ENCODE data around the gene USP20. TPM values are rescaled to one million over a fixed set of nuclear protein-coding genes. Genes with fewer than 3 reads are reported as not detected.

Gene USP20
- total RNA-seq, 1 donor from 2014 or later, result 11.8 TPM

DNA sequence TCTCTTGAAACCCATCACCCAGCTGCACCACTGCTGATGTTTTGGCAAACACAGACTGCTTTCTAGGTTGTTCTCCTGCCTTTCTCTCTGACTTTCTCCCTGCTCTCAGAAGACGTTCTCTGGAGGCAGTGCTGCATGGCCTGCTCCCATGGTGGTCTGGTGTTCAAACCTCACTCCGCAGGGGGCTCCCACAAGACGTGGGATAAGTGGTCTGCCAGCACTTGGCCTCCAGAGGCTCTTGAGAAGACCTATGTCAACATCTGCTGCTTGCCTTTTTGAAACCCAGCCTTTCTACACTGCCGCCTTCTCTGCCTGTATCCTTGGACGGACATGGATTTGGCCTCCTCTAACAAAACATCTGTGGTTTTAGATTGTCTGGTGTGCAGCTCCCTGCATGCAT lies 16.6 kb downstream of the USP20 start:
- FAIRE-seq (no peak), DNase-seq (ENCODE audit: low spot score in 2 of 2) (no peak)

DNA sequence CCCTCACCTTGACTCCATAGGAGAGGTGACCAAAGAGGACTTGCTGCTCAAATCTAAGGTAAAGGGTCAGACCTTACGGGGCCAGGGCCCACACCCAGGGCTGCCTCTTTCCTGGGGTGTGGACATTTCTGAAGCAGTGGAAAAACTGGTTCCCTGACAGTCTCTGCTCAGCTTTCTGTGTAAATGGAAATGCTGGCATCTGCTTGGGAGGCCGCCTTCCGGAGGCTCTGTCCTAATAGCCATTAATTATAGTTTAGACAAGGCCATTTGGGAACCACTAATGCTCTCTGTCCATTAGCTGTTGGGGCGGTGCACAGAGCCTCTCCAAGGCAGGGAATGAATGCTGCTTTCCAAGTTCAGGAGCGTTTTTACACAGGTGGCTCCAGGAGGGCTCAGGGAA lies 17.3 kb downstream of the USP20 start:
- no peak for FAIRE-seq
- no peak for DNase-seq (ENCODE audit: low spot score in 2 of 2)

DNA sequence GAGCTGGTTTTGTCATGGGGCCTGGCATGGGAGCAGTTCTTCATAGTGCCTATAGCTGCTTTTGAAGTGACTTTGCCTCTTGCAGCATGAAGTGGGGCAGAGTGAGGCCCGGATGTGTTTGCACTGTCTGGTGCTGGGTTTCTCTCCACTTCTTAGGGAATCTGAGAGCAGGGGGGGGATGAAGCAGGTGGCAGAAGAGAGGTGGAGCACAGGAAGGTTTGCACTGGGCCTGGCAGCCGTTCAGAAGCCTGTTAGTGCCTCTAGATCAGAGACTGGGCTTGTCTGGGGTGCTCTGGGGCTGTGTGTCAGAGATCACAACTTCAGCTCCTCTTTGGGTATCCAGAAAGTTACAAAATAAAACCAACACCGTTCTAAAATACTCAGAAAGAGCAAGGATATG lies 18.4 kb downstream of the USP20 start:
- FAIRE-seq (no peak), DNase-seq (ENCODE audit: low spot score in 2 of 2) (no peak)

GRCh38 chr9:129854588-129855110 lies 19.4 kb downstream of the USP20 start:
- no peak for FAIRE-seq
- no peak for DNase-seq (ENCODE audit: low spot score in 2 of 2)

DNA sequence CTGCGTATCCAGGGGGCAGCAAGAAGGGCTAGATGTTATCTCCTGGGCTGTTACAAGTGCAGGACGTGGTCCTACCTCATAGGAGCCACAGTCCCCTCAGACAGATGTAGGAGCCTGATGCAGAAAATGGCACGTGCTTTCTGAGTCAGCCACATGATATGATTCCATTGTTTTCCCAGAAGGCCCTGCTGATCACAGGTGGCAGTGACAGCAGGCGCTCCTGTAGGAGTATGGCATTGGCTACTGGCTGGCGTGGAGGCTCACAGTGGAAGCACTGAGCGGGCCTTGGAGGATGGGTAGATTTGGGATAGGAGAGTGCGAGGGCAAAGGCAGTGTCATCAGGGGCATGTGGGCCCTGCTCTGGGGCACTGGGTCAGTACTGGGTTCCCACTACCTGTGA lies 21.9 kb downstream of the USP20 start:
- DNase-seq (ENCODE audit: low spot score in 2 of 2) (no peak), FAIRE-seq (no peak)

DNA sequence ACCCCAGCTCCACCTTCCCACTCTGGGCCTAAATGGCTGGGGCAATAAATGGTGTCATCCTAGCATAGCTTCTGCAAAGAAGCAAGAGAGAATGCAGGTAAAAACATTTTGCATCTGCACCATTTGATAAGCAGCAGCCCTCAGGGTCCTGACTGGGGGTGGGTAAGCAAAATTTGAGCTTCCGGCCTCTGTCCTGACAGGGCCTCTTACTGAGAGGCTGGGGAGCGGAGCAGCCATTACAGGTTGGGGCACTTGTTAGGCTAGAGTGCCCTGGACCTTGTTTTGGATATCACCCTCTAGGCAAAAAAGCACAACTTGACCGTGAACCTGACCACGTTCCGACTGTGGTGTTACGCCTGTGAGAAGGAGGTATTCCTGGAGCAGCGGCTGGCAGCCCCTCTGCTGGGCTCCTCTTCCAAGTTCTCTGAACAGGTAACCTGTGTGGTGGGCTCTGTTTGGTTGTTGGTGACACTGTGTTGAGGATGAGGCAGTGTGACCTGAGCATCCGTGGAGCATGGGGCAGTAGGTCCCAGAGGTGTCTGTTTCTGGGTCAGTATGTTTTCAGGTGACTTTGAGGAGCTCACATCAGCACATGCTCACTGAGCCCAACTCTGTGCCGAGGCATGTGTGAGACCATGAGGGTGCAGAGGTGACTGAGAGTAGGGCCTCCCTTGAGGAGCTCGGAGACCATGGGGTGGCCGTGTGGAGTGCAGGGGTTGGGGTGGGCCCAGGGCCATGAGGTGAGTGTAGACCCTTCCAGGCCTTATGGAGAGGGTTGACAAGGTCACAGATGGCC lies 23.1 kb downstream of the USP20 start:
- FAIRE-seq (no peak), DNase-seq (ENCODE audit: low spot score in 2 of 2) (no peak)

DNA sequence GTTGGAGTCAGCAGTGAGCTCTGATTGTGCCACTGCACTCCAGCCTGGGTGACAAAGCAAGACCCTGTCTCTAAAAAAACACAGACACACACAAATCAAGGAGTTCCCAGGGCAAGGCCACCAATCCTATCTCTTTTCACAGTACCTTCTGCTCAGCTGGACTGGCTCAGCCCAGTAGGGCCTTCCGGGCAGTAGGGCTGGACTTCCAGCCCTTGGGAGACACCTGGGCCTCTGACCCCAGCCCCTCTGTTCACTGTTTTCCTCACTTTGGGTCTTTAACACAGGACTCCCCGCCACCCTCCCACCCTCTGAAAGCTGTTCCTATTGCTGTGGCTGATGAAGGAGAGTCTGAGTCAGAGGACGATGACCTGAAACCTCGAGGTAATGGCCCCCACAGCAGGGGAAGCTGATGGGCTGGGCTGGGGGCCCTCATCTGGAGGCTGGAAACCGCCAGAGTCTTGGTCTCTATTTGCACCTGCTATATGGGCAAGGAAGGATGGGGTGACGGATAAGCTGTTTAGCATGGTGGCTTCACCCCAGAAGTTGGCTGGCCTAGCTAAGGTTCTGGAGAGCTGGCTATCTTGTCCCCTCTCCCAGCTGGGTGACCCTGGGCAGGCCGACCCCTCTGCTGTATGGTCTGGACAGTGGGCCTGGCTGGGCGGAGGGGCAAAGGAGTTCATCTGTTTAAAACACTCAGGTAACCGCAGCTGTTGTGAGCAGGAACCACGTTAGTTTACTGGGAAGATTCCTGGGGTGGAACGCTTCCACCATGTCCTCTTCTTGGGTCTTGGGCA lies 25.6 kb downstream of the USP20 start:
- no peak for DNase-seq (ENCODE audit: low spot score in 2 of 2)

DNA sequence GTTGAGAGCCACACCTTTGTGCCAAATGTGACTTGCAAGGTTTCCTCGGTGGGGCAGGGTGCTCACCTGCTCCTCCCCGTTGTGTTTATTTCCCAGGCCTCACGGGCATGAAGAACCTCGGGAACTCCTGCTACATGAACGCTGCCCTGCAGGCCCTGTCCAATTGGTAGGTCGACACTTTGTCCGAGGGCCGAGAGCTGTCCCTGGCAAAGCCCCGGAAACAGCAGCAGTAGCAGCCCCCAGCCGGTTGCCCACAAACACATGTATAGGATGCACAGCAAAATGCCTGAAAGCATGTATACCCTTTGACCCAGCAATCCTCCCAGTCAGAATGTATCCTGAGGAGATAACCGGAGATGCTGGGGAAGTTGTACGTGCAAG lies 26.2 kb downstream of the USP20 start:
- no peak for FAIRE-seq

More for the DNA sequence above, 25.6 kb downstream of the USP20 start:
- FAIRE-seq, result no peak

GRCh38 chr9:129863059-129863690 lies 27.9 kb downstream of the USP20 start:
- DNase-seq (ENCODE audit: low spot score in 2 of 2) (no peak), FAIRE-seq (no peak)

More for the DNA sequence above, 26.2 kb downstream of the USP20 start:
- DNase-seq (ENCODE audit: low spot score in 2 of 2), result no peak

DNA sequence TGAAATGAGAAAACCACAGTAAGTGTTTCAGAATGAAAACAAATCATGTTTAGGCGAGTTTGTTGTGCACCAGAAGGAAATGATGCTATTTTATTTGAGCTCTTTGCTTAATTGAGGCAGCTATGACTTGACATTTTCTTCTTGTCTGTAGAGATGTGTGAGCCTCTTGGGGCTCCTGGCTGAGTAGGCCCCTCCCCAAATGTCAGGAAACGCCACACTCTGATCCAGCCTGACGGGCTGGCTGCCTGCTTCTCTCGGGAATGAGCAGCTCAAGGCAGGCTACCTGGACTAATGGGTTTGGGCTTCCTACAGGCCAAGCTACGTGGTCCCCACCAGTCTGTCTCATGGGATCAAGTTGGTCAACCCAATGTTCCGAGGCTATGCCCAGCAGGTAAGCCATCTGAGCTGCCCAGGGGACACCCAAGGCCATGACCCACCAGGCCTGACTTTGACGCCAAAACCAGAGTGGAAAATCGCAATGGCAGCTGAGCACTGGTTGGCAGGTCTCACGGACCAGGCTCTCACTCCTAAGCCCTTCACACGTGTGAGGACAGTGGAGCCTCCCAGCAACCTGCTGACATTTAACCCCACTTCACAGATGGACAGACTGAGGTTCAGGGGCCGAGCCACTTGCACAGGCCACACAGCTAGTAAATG lies 29.9 kb downstream of the USP20 start:
- FAIRE-seq, result no peak
- no peak for DNase-seq (ENCODE audit: low spot score in 2 of 2)

DNA sequence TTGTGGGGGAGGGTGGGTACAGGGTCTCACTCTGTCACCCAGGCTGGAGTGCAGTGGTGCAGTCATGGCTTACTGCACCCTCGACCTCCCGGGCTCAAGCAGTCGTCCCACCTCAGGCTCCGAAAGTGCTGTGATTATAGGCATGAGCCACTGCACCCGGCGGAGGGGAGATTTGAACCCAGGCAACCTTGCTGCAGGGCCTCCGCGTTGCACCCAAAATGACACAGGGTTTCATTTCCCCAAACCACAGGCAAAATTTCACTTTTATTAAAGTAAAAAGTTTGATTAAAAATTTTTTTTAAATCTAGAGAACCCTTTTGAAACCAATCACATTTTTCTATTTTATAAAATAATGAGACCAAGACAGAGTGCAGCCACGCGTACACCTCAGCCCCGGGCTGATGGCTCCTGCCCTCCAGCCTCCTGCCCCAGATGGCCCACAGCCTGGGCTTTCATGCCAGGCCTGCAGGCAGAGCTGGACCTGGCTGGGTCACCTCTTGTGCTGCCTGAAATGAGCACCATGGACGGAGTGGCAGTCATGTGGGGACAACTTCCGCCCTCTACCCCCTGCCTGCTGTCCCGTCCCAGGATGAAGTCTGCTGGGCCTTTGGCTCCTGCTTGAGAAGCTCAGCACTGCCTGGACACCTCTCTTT lies 30.5 kb downstream of the USP20 start:
- DNase-seq (ENCODE audit: low spot score in 2 of 2) (no peak), FAIRE-seq (no peak)

GRCh38 chr9:129866394-129867135 lies 31.3 kb downstream of the USP20 start:
- no peak for DNase-seq (ENCODE audit: low spot score in 2 of 2)
- no peak for FAIRE-seq

DNA sequence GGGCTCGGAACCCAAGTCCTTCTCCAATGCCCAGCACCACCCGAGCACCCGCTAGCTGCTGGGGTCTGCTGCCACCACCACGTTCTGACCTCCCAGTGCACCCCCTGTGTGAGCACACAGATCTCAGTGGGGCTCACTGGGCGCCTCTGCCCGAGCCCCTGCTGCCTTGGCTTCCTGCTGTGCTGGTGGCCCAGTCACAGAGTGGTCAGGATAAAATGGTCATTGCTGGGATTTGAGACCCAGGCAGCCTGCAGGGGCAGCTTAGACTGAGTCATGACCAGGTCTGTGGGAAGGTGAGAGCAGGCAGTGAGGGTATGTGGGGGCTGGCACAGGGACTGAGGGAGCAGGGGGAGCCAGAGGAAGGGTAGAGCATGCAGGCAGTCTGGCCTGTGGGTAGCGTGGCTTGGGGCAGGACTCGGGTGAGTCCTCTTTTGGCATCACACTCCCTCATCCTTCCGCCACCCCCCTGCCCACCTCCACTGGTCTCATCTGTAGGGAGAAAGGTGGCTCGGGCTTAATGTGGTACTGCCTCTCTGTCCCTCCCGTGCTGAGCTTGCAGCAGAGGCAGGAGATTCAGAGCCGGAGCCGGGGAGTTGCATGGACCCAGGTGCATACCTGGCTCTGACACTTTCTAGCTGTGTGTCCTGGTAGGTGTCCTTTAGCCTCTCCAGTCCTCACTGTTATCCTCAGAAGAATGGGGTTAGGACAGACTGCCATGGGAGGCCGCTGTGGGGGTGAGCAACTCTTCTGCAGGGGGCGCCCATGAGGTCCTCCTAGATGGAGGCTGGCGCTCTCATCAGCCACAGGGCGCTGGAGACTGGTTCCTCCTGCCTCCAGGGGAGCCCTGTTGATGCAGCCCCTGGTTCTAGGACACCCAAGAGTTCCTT lies 32.1 kb downstream of the USP20 start:
- DNase-seq (ENCODE audit: low spot score in 2 of 2), result no peak
- FAIRE-seq, result no peak

DNA sequence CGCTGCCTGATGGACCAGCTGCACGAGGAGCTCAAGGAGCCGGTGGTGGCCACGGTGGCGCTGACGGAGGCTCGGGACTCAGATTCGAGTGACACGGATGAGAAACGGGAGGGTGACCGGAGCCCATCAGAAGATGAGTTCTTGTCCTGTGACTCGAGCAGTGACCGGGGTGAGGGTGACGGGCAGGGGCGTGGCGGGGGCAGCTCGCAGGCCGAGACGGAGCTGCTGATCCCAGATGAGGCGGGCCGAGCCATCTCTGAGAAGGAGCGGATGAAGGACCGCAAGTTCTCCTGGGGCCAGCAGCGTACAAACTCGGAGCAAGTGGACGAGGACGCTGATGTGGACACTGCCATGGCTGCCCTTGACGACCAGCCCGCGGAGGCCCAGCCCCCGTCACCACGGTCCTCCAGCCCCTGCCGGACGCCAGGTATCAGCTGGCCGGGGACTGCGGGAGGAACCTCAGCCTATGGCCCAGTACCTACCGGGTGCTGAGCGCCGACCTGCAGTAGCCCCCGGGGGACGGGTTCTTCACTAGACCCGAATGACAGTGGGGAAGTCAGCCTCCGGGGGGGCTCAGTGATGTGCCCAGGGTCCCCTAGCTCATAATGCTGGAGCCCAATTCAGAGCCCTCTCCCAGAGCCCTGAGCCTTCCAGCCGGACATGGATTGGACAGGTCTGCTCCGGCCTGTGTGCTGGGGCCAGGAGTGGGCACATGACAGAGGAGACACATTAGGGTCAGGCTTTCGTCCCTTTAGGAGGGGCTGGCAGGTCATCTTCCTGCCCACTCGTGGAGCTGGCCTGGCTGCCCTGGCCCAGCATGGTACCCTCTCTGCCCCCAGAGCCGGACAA lies 33.0 kb downstream of the USP20 start:
- FAIRE-seq (no peak), DNase-seq (ENCODE audit: low spot score in 2 of 2) (no peak)

DNA sequence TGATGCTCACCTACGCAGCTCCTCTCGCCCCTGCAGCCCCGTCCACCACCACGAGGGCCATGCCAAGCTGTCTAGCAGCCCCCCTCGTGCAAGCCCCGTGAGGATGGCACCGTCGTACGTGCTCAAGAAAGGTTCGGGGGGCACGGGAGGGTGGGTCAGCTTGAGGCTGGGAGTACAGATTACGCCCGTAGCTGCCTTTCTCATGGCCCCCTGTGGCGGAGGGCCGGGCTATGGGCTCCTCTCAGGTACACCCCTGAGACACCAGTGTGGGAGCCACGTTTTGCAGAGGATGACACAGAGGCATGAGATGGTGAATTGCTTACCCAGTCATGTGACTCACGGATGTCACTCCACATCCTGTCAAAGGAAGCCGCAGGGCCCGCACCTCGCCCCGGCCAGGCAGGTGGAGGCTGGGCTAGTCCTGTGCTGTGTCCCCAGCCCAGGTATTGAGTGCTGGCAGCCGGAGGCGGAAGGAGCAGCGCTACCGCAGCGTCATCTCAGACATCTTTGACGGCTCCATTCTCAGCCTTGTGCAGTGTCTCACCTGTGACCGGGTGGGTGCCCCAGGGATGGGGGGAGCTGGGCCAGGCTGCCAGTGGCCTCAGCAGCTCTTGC lies 33.7 kb downstream of the USP20 start:
- FAIRE-seq (no peak), DNase-seq (ENCODE audit: low spot score in 2 of 2) (no peak)

- DNase-seq (ENCODE audit: low spot score in 2 of 2) (no peak), FAIRE-seq (no peak)
These were observed 34.6 kb downstream of the USP20 start for GRCh38 chr9:129869585-129870501.

All from frontal cortex (tissue), 4 donors.